Stimulated activated CD4-positive, alpha-beta T cell treated with anti-CD3 and anti-CD28 coated beads, Interleukin-15, amount 100 ng/mL, for 24 hours (primary cell): ENCODE results near the gene AKT2.
"Not testable (repeated sequence)": the region's sequence is repeated elsewhere in the genome, so short reads cannot be mapped to it uniquely, and the experiment has no call there.

Source experiments
- DNase-seq: peaks from one replicate; pipeline ENCODE4 v3.0.0-alpha.2; 2020

AKT2 gene

GRCh38 chr19:40232949-40233810 lies 52.0 kb downstream of the AKT2 start:
- DNase-seq = no peak

GRCh38 chr19:40232479-40232878 lies 52.7 kb downstream of the AKT2 start:
- DNase-seq = no peak

- DNase-seq = no peak
Measured at GRCh38 chr19:40231544-40232424, 53.4 kb downstream of the AKT2 start.

GRCh38 chr19:40231057-40231456 lies 54.1 kb downstream of the AKT2 start:
- no peak for DNase-seq

GRCh38 chr19:40229926-40230417 lies 55.2 kb downstream of the AKT2 start:
- DNase-seq = no peak

- DNase-seq = peak; percentile 31
Measured at GRCh38 chr19:40229484-40229883, 55.7 kb downstream of the AKT2 start.

GRCh38 chr19:40228863-40229262 lies 56.3 kb downstream of the AKT2 start:
- DNase-seq = no peak

GRCh38 chr19:40228346-40228745 lies 56.8 kb downstream of the AKT2 start:
- no peak for DNase-seq

- no peak for DNase-seq
Measured at GRCh38 chr19:40225440-40226305, 59.5 kb downstream of the AKT2 start.

- no peak for DNase-seq
Measured at GRCh38 chr19:40224342-40225150, 60.6 kb downstream of the AKT2 start.

- DNase-seq = peak; percentile 32
Measured at GRCh38 chr19:40223135-40223822, 61.9 kb downstream of the AKT2 start.

GRCh38 chr19:40221858-40222619 lies 63.1 kb downstream of the AKT2 start:
- peak; percentile 77 for DNase-seq

- DNase-seq = no peak
Measured at GRCh38 chr19:40220674-40221073, 64.5 kb downstream of the AKT2 start.

- no peak for DNase-seq
Measured at GRCh38 chr19:40219721-40220276, 65.3 kb downstream of the AKT2 start.

GRCh38 chr19:40219029-40219428 lies 66.1 kb downstream of the AKT2 start:
- not testable (repeated sequence) for DNase-seq

GRCh38 chr19:40217934-40218890 lies 66.9 kb downstream of the AKT2 start, which contains the start of gene TTC9B:
Gene TTC9B, minus strand, starts transcription at chr19:40218384. Its CDS starts 3 bp downstream, at chr19:40218381.
- peak; percentile 63 for DNase-seq

- peak; percentile 41 for DNase-seq
Measured at GRCh38 chr19:40217027-40217810, 67.9 kb downstream of the AKT2 start.

- DNase-seq = no peak
Measured at GRCh38 chr19:40216777-40217026, 68.4 kb downstream of the AKT2 start.
